GM12878 (cell line): ENCODE results near the gene PRAMEF14. TPM values are rescaled to one million over a fixed set of nuclear protein-coding genes. Genes with fewer than 3 reads are reported as not detected.
"Not testable (repeated sequence)": the region's sequence is repeated elsewhere in the genome, so short reads cannot be mapped to it uniquely, and the experiment has no call there.

Experiments
- ATAC-seq: fragments of 200-7000 bp; cut with Tn5 transposase; 3 replicates; pipeline ENCODE4 v1.9.1; 2020; ENCODE audit warnings: mild to moderate bottlenecking, moderate library complexity
- BruUV-seq: library from RNA; stranded (reverse); fragments of 400-500 nt; replicated peaks from 2 replicates; lab custom pipeline; 2021; lab: Mats Ljungman, UMichigan
- CTCF ChIA-PET: fragments of 300-600 bp; sonication (Branson Sonifier 250); formaldehyde crosslinking; extraction: SDS; loops from one replicate; lab custom pipeline; 2021; ENCODE audit warnings: inconsistent platforms; lab: Yijun Ruan, JAX
- POLR2A ChIA-PET: fragments of 350-600 bp; formaldehyde crosslinking; extraction: SDS; loops from one replicate; lab custom pipeline; 2021; ENCODE audit warnings: inconsistent platforms; lab: Charles Lee
- RAD21 ChIA-PET: fragments of 300-600 bp; sonication (Branson Sonifier 250); formaldehyde crosslinking; loops from one replicate; lab custom pipeline; 2023; ENCODE audit warnings: antibody characterized with exemption; ENCODE audit not compliant: unreplicated experiment; lab: Charles Lee
- SMC1A ChIA-PET: fragments of 300-600 bp; sonication (Branson Sonifier 250); formaldehyde crosslinking; loops from one replicate; lab custom pipeline; 2023; ENCODE audit not compliant: unreplicated experiment, uncharacterized antibody; lab: Charles Lee
- DNase-seq: peaks from one replicate; pipeline ENCODE4 v3.0.0-alpha.2; 2011; ENCODE audit warnings: low read depth, low spot score
- FAIRE-seq: peaks from 3 replicates; lab custom pipeline; 2011; peaks lifted over from hg19 to GRCh38; lab: Jason Lieb, UNC
- H2AFZ ChIP-seq: 2 replicates; pipeline ENCODE4 v1.6.0; 2011; ENCODE audit warnings: low read depth, low read length, control low read depth; ENCODE audit not compliant: control insufficient read depth
- H3K27ac ChIP-seq: 2 replicates; pipeline ENCODE4 v1.5.1; 2011; ENCODE audit warnings: control low read depth; ENCODE audit not compliant: control insufficient read depth, insufficient read depth
- H3K27me3 ChIP-seq, 2 experiments: replicated peaks in 1 of 2; 2 replicates each; pipeline versions ENCODE4 v1.6.0 to v1.6.1; 2011; ENCODE audit warnings: low read length in 1 of 2; ENCODE audit not compliant: control insufficient read depth in 2 of 2, insufficient read depth in 2 of 2
- H3K36me3 ChIP-seq, 2 experiments: 2 replicates each; pipeline ENCODE4 v1.5.1; 2011; ENCODE audit warnings: low read length in 1 of 2; ENCODE audit not compliant: control insufficient read depth in 2 of 2, insufficient read depth in 2 of 2
- H3K4me1 ChIP-seq: 2 replicates; pipeline ENCODE4 v1.6.1; 2011; ENCODE audit warnings: mild to moderate bottlenecking, low read length, moderate library complexity, mixed read lengths; ENCODE audit not compliant: control insufficient read depth, insufficient read depth
- H3K4me2 ChIP-seq: 2 replicates; pipeline ENCODE4 v1.6.0; 2011; ENCODE audit warnings: control low read depth; ENCODE audit not compliant: control insufficient read depth, insufficient read depth
- H3K4me3 ChIP-seq: fragments of 200-600 bp; sonication (generic); 2 replicates; pipeline ENCODE4 v1.5.1; 2016
- H3K79me2 ChIP-seq: 2 replicates; pipeline ENCODE4 v1.6.0; 2011; ENCODE audit warnings: low read length; ENCODE audit not compliant: control insufficient read depth, insufficient read depth
- H3K9ac ChIP-seq: 2 replicates; pipeline ENCODE4 v1.8.0; 2011; ENCODE audit warnings: low read length, control low read depth, mixed read lengths; ENCODE audit not compliant: control insufficient read depth, insufficient read depth
- H3K9me3 ChIP-seq: replicated peaks from 3 replicates; pipeline ENCODE4 v1.5.1; 2011; ENCODE audit warnings: mild to moderate bottlenecking, low read length; ENCODE audit not compliant: control insufficient read depth, insufficient read depth
- H4K20me1 ChIP-seq: 2 replicates; pipeline ENCODE4 v1.6.0; 2011; ENCODE audit not compliant: control insufficient read depth, insufficient read depth
- CTCF ChIP-seq, 3 experiments: IDR thresholded peaks in 2 of 3; conservative IDR thresholded peaks in 1 of 3; 2 replicates each; pipeline ENCODE4 v1.5.1; 2011; ENCODE audit warnings: low read depth in 3 of 3, low read length in 3 of 3, mild to moderate bottlenecking in 3 of 3, control low read depth in 2 of 3, moderate library complexity in 2 of 3, inconsistent platforms in 1 of 3, mixed read lengths in 1 of 3; ENCODE audit not compliant: control insufficient read depth in 2 of 3, insufficient read depth in 1 of 3; ENCODE audit errors: extremely low read depth in 1 of 3
- WGBS: methylation state at CpG from one replicate; pipeline ENCODE4 v1.1.6; 2016; ENCODE audit warnings: low lambda C conversion rate; ENCODE audit not compliant: insufficient replicate concordance, insufficient coverage; ENCODE audit errors: missing lambda C conversion rate; 5-methylcytosine and 5-hydroxymethylcytosine counted together
- in situ Hi-C: fragments of 300-500 bp; cut with MboI; formaldehyde crosslinking; loops from 9 replicates; pipeline ENCODE4 v1.14.3; 2018; ENCODE audit warnings: mixed read lengths
- intact Hi-C: fragments of 100-400 bp; cut with micrococcal nuclease; formaldehyde crosslinking; loops from one replicate; pipeline ENCODE4 v1.14.2; 2022; ENCODE audit not compliant: unreplicated experiment
- polyA plus RNA-seq, 11 experiments: library from polyadenylated mRNA; depleted of rRNA in 4 of 11; unstranded in 6 of 11; stranded (reverse) in 5 of 11; fragments of >200 nt; fragmentation: Nextera tagmentation in 4 of 11; fragmentation: Illumina TruSeq in 1 of 11; extraction: Ambion mirVana in 4 of 11; extraction: Trizol in 1 of 11; gene quantifications; 1 replicate in 1 of 11; 2 replicates in 10 of 11; pipeline versions ENCODE4 v1.2.1 to v1.2.3, GENCODE V29; 2011 to 2016; ENCODE audit warnings: inconsistent platforms in 2 of 11, missing spikeins in 2 of 11, low read depth in 1 of 11
- total RNA-seq, 4 experiments: library from RNA; depleted of rRNA in 3 of 4; stranded (reverse); fragments of >200 nt in 3 of 4; fragmentation: Illumina TruSeq in 1 of 4; extraction: Trizol in 1 of 4; gene quantifications; 2 replicates each; pipeline versions ENCODE4 v1.2.1 to v1.2.3, GENCODE V29; 2013 to 2021

The PRAMEF14 gene
- total and polyA plus RNA-seq, 10 of the 15 experiments (the other 5 are each of a cell fraction or from before 2014, with no cell fraction given): not detected

GRCh38 chr1:13368544-13368943 is 21.6 kb upstream of the PRAMEF14 start:
- WGBS: 41% methylated on average over 2 of the region's 4 CpGs
- H3K4me2 ChIP-seq, BruUV-seq, H3K9ac ChIP-seq, SMC1A ChIA-PET, FAIRE-seq, POLR2A ChIA-PET, H3K27me3 ChIP-seq, in situ Hi-C loops, H3K36me3 ChIP-seq, CTCF ChIA-PET, RAD21 ChIA-PET, H3K27ac ChIP-seq, H3K9me3 ChIP-seq, H3K4me3 ChIP-seq, intact Hi-C loops, H2AFZ ChIP-seq, H3K4me1 ChIP-seq, H4K20me1 ChIP-seq, DNase-seq, H3K79me2 ChIP-seq: not testable (repeated sequence)
- TF ChIP-seq CTCF (IDR thresholded peaks at IDR 0.05 in 2 of 3, conservative IDR thresholded peaks at IDR 0.05 in 1 of 3; ENCODE audit: control insufficient read depth in 2 of 3, extremely low read depth in 1 of 3, insufficient read depth in 1 of 3, low read depth in 3 of 3, low read length in 3 of 3): peak in 2 of 3 experiments; percentile 4 to 24; a peak in 3 of 6 replicates
- ATAC-seq: 0 out of 3 replicates have a peak, but pooled peaks have one; percentile 30

- H3K27me3 ChIP-seq, FAIRE-seq: not testable (repeated sequence)
- 38% methylated on average over 3 of the region's 3 CpGs for WGBS
Measured at GRCh38 chr1:13366536-13366935, 19.6 kb upstream of the PRAMEF14 start.

GRCh38 chr1:13364928-13365327 is 18.0 kb upstream of the PRAMEF14 start:
- CTCF ChIA-PET, H3K27me3 ChIP-seq, BruUV-seq, POLR2A ChIA-PET, H2AFZ ChIP-seq, ATAC-seq, H3K27ac ChIP-seq, RAD21 ChIA-PET, DNase-seq, intact Hi-C loops, in situ Hi-C loops, H3K9me3 ChIP-seq, H3K9ac ChIP-seq, H3K4me3 ChIP-seq, H3K4me2 ChIP-seq, H4K20me1 ChIP-seq, H3K4me1 ChIP-seq, SMC1A ChIA-PET, H3K36me3 ChIP-seq, H3K79me2 ChIP-seq, FAIRE-seq: not testable (repeated sequence)
- WGBS: no CpG with 5 or more reads among the region's 4 CpGs

More at GRCh38 chr1:13366536-13366935, 19.6 kb upstream of the PRAMEF14 start:
- BruUV-seq, H3K9ac ChIP-seq, H3K9me3 ChIP-seq, in situ Hi-C loops, H3K4me1 ChIP-seq, H3K27ac ChIP-seq, H4K20me1 ChIP-seq, CTCF ChIA-PET, H3K36me3 ChIP-seq, H3K4me3 ChIP-seq, H3K79me2 ChIP-seq, DNase-seq, H3K4me2 ChIP-seq, POLR2A ChIA-PET, SMC1A ChIA-PET, H2AFZ ChIP-seq, RAD21 ChIA-PET, intact Hi-C loops, ATAC-seq: not testable (repeated sequence)
